Measurements from ENCODE around the gene RC3H2. TPM values are rescaled to one million over a fixed set of nuclear protein-coding genes. Genes with fewer than 3 reads are reported as not detected.

The RC3H2 gene
- total RNA-seq, 1 experiment from 2014 or later, result 57.6 TPM

GRCh38 chr9:122865300-122865699, 39.9 kb downstream of the RC3H2 start:
- TF ChIP-seq TCF7L2 (IDR thresholded peaks at IDR 0.05; ENCODE audit: low read depth, low read length) (no peak), REST (IDR thresholded peaks at IDR 0.05; ENCODE audit: insufficient read depth in 1 of 2, low read depth in 2 of 2, low read length in 1 of 2) (no peak), CTCF (IDR thresholded peaks at IDR 0.05) (no peak), SIN3A (IDR thresholded peaks at IDR 0.05; ENCODE audit: borderline replicate concordance, insufficient read depth, low read depth, low read length) (no peak), POLR2AphosphoS5 (IDR thresholded peaks at IDR 0.05; ENCODE audit: low read depth, low read length) (no peak)
- CTCF ChIA-PET, result no interaction called here
- ATAC-seq (no peak), DNase-seq (ENCODE audit: low read depth, low spot score) (no peak)
- BruUV-seq (replicated peaks), result no TSS peak
- intact Hi-C loops (cut with micrococcal nuclease; ENCODE audit: unreplicated experiment) (no loop called here), in situ Hi-C loops (cut with HindIII; ENCODE audit: low pct_unique_long_range_greater_than_20kb, low sequenced_read_pairs) (no loop called here)
- Histone ChIP-seq H3K36me3 (ENCODE audit: control insufficient read depth, insufficient read depth, low read length) (no peaks in the 10 kb centered on the region), H3K27me3 (ENCODE audit: control insufficient read depth, insufficient read depth, low read length) (no peaks in the 10 kb centered on the region), H3K27ac (ENCODE audit: low read length) (no peak overlapping the region), H3K9me3 (ENCODE audit: control insufficient read depth, insufficient read depth, low read depth, low read length) (no peaks in the 10 kb centered on the region), H3K4me1 (ENCODE audit: control insufficient read depth, insufficient read depth, low read length) (peaks cover 2% of the 10 kb centered on the region; the same call in 1 of the 2 replicates), H3K4me3 (ENCODE audit: low read depth in 2 of 2, low read length in 2 of 2) (no peak overlapping the region)
- POLR2A ChIA-PET, result no interaction called here

GRCh38 chr9:122863407-122863806, 41.8 kb downstream of the RC3H2 start:
- no peak for DNase-seq (ENCODE audit: low read depth, low spot score)
- peaks cover 6% of the 10 kb centered on the region; the same call in 1 of the 2 replicates for H3K4me1 ChIP-seq (ENCODE audit: control insufficient read depth, insufficient read depth, low read length)
- H3K9me3 ChIP-seq (ENCODE audit: control insufficient read depth, insufficient read depth, low read depth, low read length), result no peaks in the 10 kb centered on the region
- CTCF ChIA-PET, result no interaction called here
- H3K27ac ChIP-seq (ENCODE audit: low read length), result no peak overlapping the region
- no TSS peak for BruUV-seq (replicated peaks)
- peaks cover 6% of the 10 kb centered on the region for H3K36me3 ChIP-seq (ENCODE audit: control insufficient read depth, insufficient read depth, low read length)
- ATAC-seq, result no peak
- POLR2A ChIA-PET, result no interaction called here
- H3K4me3 ChIP-seq (ENCODE audit: low read depth in 2 of 2, low read length in 2 of 2), result no peak overlapping the region
- in situ Hi-C loops (cut with HindIII; ENCODE audit: low pct_unique_long_range_greater_than_20kb, low sequenced_read_pairs), result no loop called here
- TF ChIP-seq TCF7L2 (IDR thresholded peaks at IDR 0.05; ENCODE audit: low read depth, low read length) (no peak), SIN3A (IDR thresholded peaks at IDR 0.05; ENCODE audit: borderline replicate concordance, insufficient read depth, low read depth, low read length) (no peak), REST (IDR thresholded peaks at IDR 0.05; ENCODE audit: insufficient read depth in 1 of 2, low read depth in 2 of 2, low read length in 1 of 2) (no peak), POLR2AphosphoS5 (IDR thresholded peaks at IDR 0.05; ENCODE audit: low read depth, low read length) (no peak), CTCF (IDR thresholded peaks at IDR 0.05) (no peak)
- intact Hi-C loops (cut with micrococcal nuclease; ENCODE audit: unreplicated experiment), result no loop called here
- H3K27me3 ChIP-seq (ENCODE audit: control insufficient read depth, insufficient read depth, low read length), result no peaks in the 10 kb centered on the region

Measured in Panc1 (cell line).